ENCODE results near the gene RAB44.

RAB44 gene

DNA sequence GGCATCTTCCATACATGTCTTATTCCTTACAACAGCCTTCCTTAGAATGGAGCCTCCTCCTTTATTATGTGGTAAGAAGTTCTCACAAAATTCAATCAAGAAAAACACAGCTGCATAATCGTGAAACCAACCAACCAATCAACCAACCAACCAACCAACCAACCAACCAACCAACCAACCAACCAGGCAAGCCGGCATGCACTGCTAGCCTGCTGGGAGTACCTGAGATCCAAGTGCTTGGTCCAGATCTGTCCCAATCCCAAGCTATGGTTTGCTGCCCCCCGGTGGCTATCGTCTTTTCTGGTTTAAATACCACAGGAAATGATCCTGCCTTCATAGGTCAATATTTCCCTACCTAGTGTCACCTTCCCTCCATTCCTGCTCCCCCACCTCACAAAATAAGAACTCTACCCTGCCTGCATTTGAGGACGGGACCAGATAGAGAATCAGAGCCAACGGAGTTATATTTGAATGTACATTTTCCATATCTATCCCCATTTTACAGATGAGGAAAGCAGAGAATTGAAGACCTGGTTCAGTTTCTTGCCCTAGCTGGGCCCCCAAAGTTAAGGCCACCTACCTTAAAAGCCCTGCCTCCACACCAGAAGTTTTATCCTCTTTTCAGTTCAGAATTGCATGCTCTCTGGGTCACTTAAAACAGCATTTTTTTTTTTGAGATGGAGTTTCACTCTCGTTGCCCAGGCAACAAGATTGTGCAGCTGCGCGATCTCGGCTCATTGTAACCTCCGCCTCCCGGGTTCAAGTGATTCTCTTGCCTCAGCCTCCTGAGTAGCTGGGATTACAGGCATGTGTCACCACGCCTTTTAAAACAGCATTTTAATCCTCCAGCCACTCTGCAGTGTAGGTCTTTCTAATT is 27.1 kb downstream of the RAB44 start:
- H3K9me3 ChIP-seq (ENCODE audit: insufficient read depth, low read length), result no peaks in the 10 kb centered on the region
- no peak overlapping the region for H3K4me3 ChIP-seq (ENCODE audit: insufficient read length, low read depth)
- TF ChIP-seq ZNF274 (IDR thresholded peaks at IDR 0.05; ENCODE audit: low read depth, low read length), result no peak
- TF ChIP-seq YY1 (IDR thresholded peaks at IDR 0.05; ENCODE audit: insufficient read depth, insufficient read length), result no peak
- TF ChIP-seq SUZ12 (IDR thresholded peaks at IDR 0.05; ENCODE audit: extremely low read depth, insufficient read depth, insufficient read length), result no peak
- H3K9ac ChIP-seq (ENCODE audit: insufficient read length, low read depth), result no peak overlapping the region
- peak; percentile 30 for DNase-seq (ENCODE audit: low read depth, low spot score)
- H3K4me1 ChIP-seq (ENCODE audit: insufficient read depth, insufficient read length), result peaks cover 3% of the 10 kb centered on the region
- no peaks in the 10 kb centered on the region for H3K36me3 ChIP-seq (ENCODE audit: insufficient read depth, insufficient read length, low read length)
- H3K27me3 ChIP-seq (ENCODE audit: insufficient read depth, insufficient read length), result no peaks in the 10 kb centered on the region

- DNase-seq (ENCODE audit: low read depth, low spot score), result no peak
- Histone ChIP-seq H3K36me3 (ENCODE audit: insufficient read depth, insufficient read length, low read length) (no peaks in the 10 kb centered on the region), H3K9me3 (ENCODE audit: insufficient read depth, low read length) (no peaks in the 10 kb centered on the region), H3K4me3 (ENCODE audit: insufficient read length, low read depth) (no peak overlapping the region), H3K4me1 (ENCODE audit: insufficient read depth, insufficient read length) (peaks cover 6% of the 10 kb centered on the region), H3K27me3 (ENCODE audit: insufficient read depth, insufficient read length) (no peaks in the 10 kb centered on the region), H3K9ac (ENCODE audit: insufficient read length, low read depth) (no peak overlapping the region)
- TF ChIP-seq YY1 (IDR thresholded peaks at IDR 0.05; ENCODE audit: insufficient read depth, insufficient read length) (no peak), ZNF274 (IDR thresholded peaks at IDR 0.05; ENCODE audit: low read depth, low read length) (no peak), SUZ12 (IDR thresholded peaks at IDR 0.05; ENCODE audit: extremely low read depth, insufficient read depth, insufficient read length) (no peak)
These were observed 28.0 kb downstream of the RAB44 start for GRCh38 chr6:36725581-36725980.

- H3K27me3 ChIP-seq (ENCODE audit: insufficient read depth, insufficient read length), result no peaks in the 10 kb centered on the region
- no peak for DNase-seq (ENCODE audit: low read depth, low spot score)
- TF ChIP-seq ZNF274 (IDR thresholded peaks at IDR 0.05; ENCODE audit: low read depth, low read length), result no peak
- TF ChIP-seq YY1 (IDR thresholded peaks at IDR 0.05; ENCODE audit: insufficient read depth, insufficient read length), result no peak
These were observed 29.9 kb downstream of the RAB44 start for GRCh38 chr6:36727505-36728021.

DNA sequence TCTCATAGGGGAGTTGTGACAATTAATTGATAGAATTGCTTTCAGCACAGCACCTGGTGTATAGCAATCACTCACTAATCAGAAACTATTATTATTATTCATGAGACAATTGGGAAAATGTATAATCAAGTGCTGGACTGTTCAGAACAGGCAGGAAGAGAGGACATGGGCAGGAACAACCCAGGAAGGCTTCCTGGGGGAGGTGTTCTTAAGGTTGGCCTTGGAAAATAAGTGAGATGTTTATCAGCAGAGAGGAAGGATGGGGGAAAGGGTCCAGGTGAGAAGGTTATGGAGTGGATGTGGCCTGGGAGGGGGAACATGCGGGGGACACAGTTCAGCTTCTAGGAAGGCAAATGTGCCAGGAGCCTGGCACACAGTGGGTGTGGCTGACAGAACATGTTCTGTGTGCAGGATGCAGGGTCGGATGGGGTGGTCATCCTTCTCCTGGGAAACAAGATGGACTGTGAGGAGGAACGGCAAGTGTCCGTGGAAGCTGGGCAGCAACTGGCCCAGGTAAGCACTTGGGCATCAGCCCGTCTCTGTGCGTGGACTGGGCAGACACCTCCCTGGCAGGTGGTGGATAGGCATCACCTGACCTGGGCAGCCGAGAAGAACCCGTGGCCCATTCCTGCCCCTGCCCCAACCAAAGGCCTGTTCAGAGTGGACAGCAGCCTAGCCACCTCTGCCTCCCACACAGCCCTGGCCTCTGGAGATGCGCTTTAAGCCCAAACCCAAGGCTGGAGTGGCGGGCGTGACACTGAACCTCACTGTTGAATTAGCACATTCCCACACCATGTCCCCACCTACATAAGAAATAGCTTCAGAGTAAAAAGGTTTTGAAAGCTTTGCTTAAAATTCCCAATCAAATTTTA is 30.9 kb downstream of the RAB44 start:
- H3K9ac ChIP-seq (ENCODE audit: insufficient read length, low read depth), result no peak overlapping the region
- H3K36me3 ChIP-seq (ENCODE audit: insufficient read depth, insufficient read length, low read length), result no peaks in the 10 kb centered on the region
- no peak overlapping the region for H3K4me3 ChIP-seq (ENCODE audit: insufficient read length, low read depth)
- DNase-seq (ENCODE audit: low read depth, low spot score), result no peak
- H3K4me1 ChIP-seq (ENCODE audit: insufficient read depth, insufficient read length), result peaks cover 9% of the 10 kb centered on the region
- H3K9me3 ChIP-seq (ENCODE audit: insufficient read depth, low read length), result no peaks in the 10 kb centered on the region
- TF ChIP-seq SUZ12 (IDR thresholded peaks at IDR 0.05; ENCODE audit: extremely low read depth, insufficient read depth, insufficient read length) (no peak), YY1 (IDR thresholded peaks at IDR 0.05; ENCODE audit: insufficient read depth, insufficient read length) (no peak), ZNF274 (IDR thresholded peaks at IDR 0.05; ENCODE audit: low read depth, low read length) (no peak)
- no peaks in the 10 kb centered on the region for H3K27me3 ChIP-seq (ENCODE audit: insufficient read depth, insufficient read length)

More at GRCh38 chr6:36727505-36728021, 29.9 kb downstream of the RAB44 start:
- peaks cover 9% of the 10 kb centered on the region for H3K4me1 ChIP-seq (ENCODE audit: insufficient read depth, insufficient read length)
- H3K9ac ChIP-seq (ENCODE audit: insufficient read length, low read depth), result no peak overlapping the region
- H3K9me3 ChIP-seq (ENCODE audit: insufficient read depth, low read length), result no peaks in the 10 kb centered on the region
- no peak overlapping the region for H3K4me3 ChIP-seq (ENCODE audit: insufficient read length, low read depth)
- no peaks in the 10 kb centered on the region for H3K36me3 ChIP-seq (ENCODE audit: insufficient read depth, insufficient read length, low read length)

GRCh38 chr6:36729161-36729524 is 31.5 kb downstream of the RAB44 start:
- Histone ChIP-seq H3K4me3 (ENCODE audit: insufficient read length, low read depth) (no peak overlapping the region), H3K4me1 (ENCODE audit: insufficient read depth, insufficient read length) (peaks cover 9% of the 10 kb centered on the region), H3K27me3 (ENCODE audit: insufficient read depth, insufficient read length) (no peaks in the 10 kb centered on the region), H3K9me3 (ENCODE audit: insufficient read depth, low read length) (no peaks in the 10 kb centered on the region), H3K36me3 (ENCODE audit: insufficient read depth, insufficient read length, low read length) (no peaks in the 10 kb centered on the region), H3K9ac (ENCODE audit: insufficient read length, low read depth) (no peak overlapping the region)
- TF ChIP-seq SUZ12 (IDR thresholded peaks at IDR 0.05; ENCODE audit: extremely low read depth, insufficient read depth, insufficient read length) (no peak), ZNF274 (IDR thresholded peaks at IDR 0.05; ENCODE audit: low read depth, low read length) (no peak), YY1 (IDR thresholded peaks at IDR 0.05; ENCODE audit: insufficient read depth, insufficient read length) (no peak)
- no peak for DNase-seq (ENCODE audit: low read depth, low spot score)

DNA sequence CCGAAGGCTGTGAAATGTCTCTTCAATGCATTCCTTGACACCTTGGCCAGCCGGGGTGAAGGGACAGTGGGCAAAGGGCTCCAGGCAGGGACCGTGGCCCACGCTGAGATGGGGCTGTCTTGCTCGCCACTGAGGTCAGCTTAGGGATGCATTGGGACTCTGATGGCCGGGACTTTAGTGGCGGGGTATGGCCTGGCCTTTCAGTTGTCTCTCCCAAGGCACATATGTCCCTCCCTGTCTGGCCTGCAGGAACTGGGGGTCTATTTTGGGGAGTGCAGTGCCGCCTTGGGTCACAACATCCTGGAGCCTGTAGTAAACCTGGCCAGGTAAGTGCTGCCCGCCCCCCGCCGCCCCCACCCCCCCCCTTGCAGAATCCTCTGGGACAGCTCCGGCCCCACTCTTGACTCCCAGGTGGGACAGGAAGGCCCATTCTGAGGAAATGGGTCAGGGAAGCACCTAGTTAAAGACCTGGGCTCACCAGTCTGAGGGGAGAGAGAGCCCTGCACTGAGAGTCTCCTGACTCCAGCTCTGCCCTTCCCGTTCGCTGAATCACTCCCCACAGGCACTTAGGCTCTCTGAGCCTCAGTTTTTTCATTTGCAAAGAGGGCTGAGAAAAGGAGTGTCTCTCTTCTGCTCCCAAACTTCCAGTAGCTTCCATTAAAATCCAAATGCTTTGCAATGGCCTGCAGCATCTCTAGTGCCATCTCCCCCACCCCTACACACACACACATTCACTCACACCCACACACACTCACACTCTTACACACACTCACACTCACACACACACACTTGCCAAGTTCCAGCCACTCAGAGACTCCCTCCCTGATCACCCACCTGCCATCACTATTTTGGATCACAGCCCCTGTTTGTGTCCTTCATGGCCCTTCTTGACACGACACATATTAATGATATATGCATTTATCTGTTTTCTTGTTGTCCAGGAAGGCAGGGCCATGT is 33.1 kb downstream of the RAB44 start:
- H3K27me3 ChIP-seq (ENCODE audit: insufficient read depth, insufficient read length), result no peaks in the 10 kb centered on the region
- H3K9me3 ChIP-seq (ENCODE audit: insufficient read depth, low read length), result no peaks in the 10 kb centered on the region
- no peak overlapping the region for H3K4me3 ChIP-seq (ENCODE audit: insufficient read length, low read depth)
- no peak overlapping the region for H3K9ac ChIP-seq (ENCODE audit: insufficient read length, low read depth)
- no peak for DNase-seq (ENCODE audit: low read depth, low spot score)
- H3K4me1 ChIP-seq (ENCODE audit: insufficient read depth, insufficient read length), result peaks cover 18% of the 10 kb centered on the region
- no peak for TF ChIP-seq ZNF274 (IDR thresholded peaks at IDR 0.05; ENCODE audit: low read depth, low read length)
- no peak for TF ChIP-seq SUZ12 (IDR thresholded peaks at IDR 0.05; ENCODE audit: extremely low read depth, insufficient read depth, insufficient read length)
- no peak for TF ChIP-seq YY1 (IDR thresholded peaks at IDR 0.05; ENCODE audit: insufficient read depth, insufficient read length)
- H3K36me3 ChIP-seq (ENCODE audit: insufficient read depth, insufficient read length, low read length), result no peaks in the 10 kb centered on the region
